Left lobe of liver (tissue), 2 donors: ENCODE measurements around the gene PRPH2. TPM values are rescaled to one million over a fixed set of nuclear protein-coding genes. Genes with fewer than 3 reads are reported as not detected.

ENCODE experiments used
- ATAC-seq: fragments of 200-7000 bp; cut with Tn5 transposase; one replicate; pipeline ENCODE4 v1.9.1; 2020; ENCODE audit warnings: mild to moderate bottlenecking, moderate library complexity
- DNase-seq: peaks from one replicate; pipeline ENCODE4 v3.0.0-alpha.2; 2020; ENCODE audit warnings: low spot score
- total RNA-seq: library from RNA; stranded (reverse); gene quantifications from one replicate; pipeline ENCODE4 v1.2.1, GENCODE V29; 2021
- donor health status: DM: no; HTN: no; CAD: no; lungs with moderate emphysema.
- donor health status: DM: no; HTN: yes; CAD: no.

The PRPH2 gene
- total RNA-seq = not detected

GRCh38 chr6:42722497-42722896 is at the start of gene PRPH2:
Gene PRPH2, minus strand, starts transcription at chr6:42722597. Its CDS starts 263 bp downstream, at chr6:42722334.
- DNase-seq (no peak), ATAC-seq (no peak)

GRCh38 chr6:42771741-42772100 is 49.3 kb upstream of the PRPH2 start:
- DNase-seq (no peak), ATAC-seq (no peak)

GRCh38 chr6:42769836-42770235 is 47.4 kb upstream of the PRPH2 start:
- DNase-seq (no peak), ATAC-seq (no peak)

GRCh38 chr6:42769051-42769450 is 46.7 kb upstream of the PRPH2 start:
- ATAC-seq (no peak), DNase-seq (no peak)

- no peak for DNase-seq
- ATAC-seq = no peak
Measured at GRCh38 chr6:42766163-42766670, 43.8 kb upstream of the PRPH2 start.

- ATAC-seq (no peak), DNase-seq (no peak)
Measured at GRCh38 chr6:42764911-42765648, 42.7 kb upstream of the PRPH2 start.

- ATAC-seq (no peak), DNase-seq (no peak)
Measured at GRCh38 chr6:42762950-42763349, 40.6 kb upstream of the PRPH2 start.

- ATAC-seq (no peak), DNase-seq (no peak)
Measured at GRCh38 chr6:42762426-42762859, 40.0 kb upstream of the PRPH2 start.

GRCh38 chr6:42761287-42762067 is 39.1 kb upstream of the PRPH2 start:
- no peak for DNase-seq
- no peak for ATAC-seq

GRCh38 chr6:42758756-42759430 is 36.5 kb upstream of the PRPH2 start:
- DNase-seq = no peak
- no peak for ATAC-seq

- DNase-seq = no peak
- ATAC-seq = no peak
Measured at GRCh38 chr6:42756722-42757121, 34.3 kb upstream of the PRPH2 start.

- ATAC-seq (no peak), DNase-seq (no peak)
Measured at GRCh38 chr6:42754759-42755158, 32.4 kb upstream of the PRPH2 start.

GRCh38 chr6:42751055-42751454 is 28.7 kb upstream of the PRPH2 start:
- ATAC-seq (no peak), DNase-seq (no peak)

- no peak for DNase-seq
- no peak for ATAC-seq
Measured at GRCh38 chr6:42748203-42748898, 26.0 kb upstream of the PRPH2 start.

GRCh38 chr6:42746463-42747391 is 24.3 kb upstream of the PRPH2 start:
- DNase-seq (peak; percentile 83), ATAC-seq (peak; percentile 74)

- DNase-seq (peak; percentile 98), ATAC-seq (peak; percentile 82)
Measured at GRCh38 chr6:42745640-42746462, 23.5 kb upstream of the PRPH2 start, which contains the start of gene TBCC. Gene TBCC, minus strand, starts transcription at chr6:42746103. Its CDS starts 30 bp downstream, at chr6:42746073.

GRCh38 chr6:42745083-42745639 is 22.8 kb upstream of the PRPH2 start:
- DNase-seq (peak; percentile 57), ATAC-seq (peak; percentile 2)

- no peak for ATAC-seq
- no peak for DNase-seq
Measured at GRCh38 chr6:42744351-42744893, 22.0 kb upstream of the PRPH2 start.
